Effector CD8-positive, alpha-beta T cell (primary cell): ENCODE data around the gene AK2.
A peak's percentile ranks its signal among the peaks of the same experiment; 100 is the strongest.
"Not testable (repeated sequence)": the region's sequence is repeated elsewhere in the genome, so short reads cannot be mapped to it uniquely, and the experiment has no call there.

Experiments
- DNase-seq: peaks from one replicate; lab custom pipeline; 2025; lab: John Stamatoyannopoulos, UW

The AK2 gene

GRCh38 chr1:32973458-32973857, 63.2 kb downstream of the AK2 start:
- not testable (repeated sequence) for DNase-seq

GRCh38 chr1:32972814-32973428, 63.8 kb downstream of the AK2 start:
- no peak for DNase-seq

GRCh38 chr1:32971576-32971975, 65.1 kb downstream of the AK2 start:
- DNase-seq = no peak

GRCh38 chr1:32971156-32971555, 65.5 kb downstream of the AK2 start:
- DNase-seq = no peak

- DNase-seq = no peak
Observed at GRCh38 chr1:32969566-32969965, 67.1 kb downstream of the AK2 start.

GRCh38 chr1:32967888-32968568, 68.7 kb downstream of the AK2 start:
- DNase-seq = no peak

- no peak for DNase-seq
Observed at GRCh38 chr1:32966900-32967299, 69.8 kb downstream of the AK2 start.

GRCh38 chr1:32965251-32965747, 71.4 kb downstream of the AK2 start:
- no peak for DNase-seq

GRCh38 chr1:32964461-32965250, 72.0 kb downstream of the AK2 start, which contains the start of gene RNF19B:
TSS of gene RNF19B (minus strand) at chr1:32964809. CDS start at chr1:32964685, 124 bp downstream.
- DNase-seq = peak; percentile 86

GRCh38 chr1:32963746-32964460, 72.8 kb downstream of the AK2 start:
- peak; percentile 41 for DNase-seq

GRCh38 chr1:32962248-32962896, 74.3 kb downstream of the AK2 start:
- DNase-seq = no peak

- DNase-seq = no peak
Observed at GRCh38 chr1:32960819-32961355, 75.8 kb downstream of the AK2 start.

- no peak for DNase-seq
Observed at GRCh38 chr1:32960342-32960741, 76.3 kb downstream of the AK2 start.

- no peak for DNase-seq
Observed at GRCh38 chr1:32958827-32959226, 77.9 kb downstream of the AK2 start.
